ENCODE data around the gene PCOLCE2. TPM values are rescaled to one million over a fixed set of nuclear protein-coding genes. Genes with fewer than 3 reads are reported as not detected.

The PCOLCE2 gene
- total RNA-seq, 1 donor from 2014 or later, result 23.3 TPM

DNA sequence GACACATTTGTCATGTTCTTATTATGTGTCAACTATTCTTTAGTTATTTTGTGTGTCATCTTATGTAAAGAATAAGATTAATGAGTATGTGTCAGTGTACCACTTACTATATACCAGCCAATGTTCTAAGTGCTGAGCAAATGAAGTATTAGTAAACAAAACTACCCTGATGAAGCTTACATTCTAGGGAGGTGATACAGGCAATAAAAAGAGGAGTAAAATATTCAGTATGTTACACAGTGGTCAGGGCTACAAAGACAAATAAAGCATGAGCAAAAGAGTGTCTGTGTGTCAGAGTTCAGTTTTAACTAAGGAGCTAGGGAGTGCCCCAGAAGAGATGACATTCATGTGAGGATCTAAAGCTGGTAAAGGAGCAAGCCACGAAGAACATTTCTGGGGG, 86.0 kb downstream of the PCOLCE2 start:
- no peak overlapping the region for H3K4me3 ChIP-seq
- no peak for TF ChIP-seq CTCF (IDR thresholded peaks at IDR 0.05)
- ATAC-seq, result no peak
- H3K36me3 ChIP-seq, result peaks cover 5% of the 10 kb centered on the region
- no peaks in the 10 kb centered on the region for H3K9me3 ChIP-seq
- H3K4me1 ChIP-seq, result no peaks in the 10 kb centered on the region
- no peak overlapping the region for H3K27ac ChIP-seq
- no peak for DNase-seq
- H3K27me3 ChIP-seq, result no peaks in the 10 kb centered on the region
- intact Hi-C loops (cut with DNase I), result no loop called here

DNA sequence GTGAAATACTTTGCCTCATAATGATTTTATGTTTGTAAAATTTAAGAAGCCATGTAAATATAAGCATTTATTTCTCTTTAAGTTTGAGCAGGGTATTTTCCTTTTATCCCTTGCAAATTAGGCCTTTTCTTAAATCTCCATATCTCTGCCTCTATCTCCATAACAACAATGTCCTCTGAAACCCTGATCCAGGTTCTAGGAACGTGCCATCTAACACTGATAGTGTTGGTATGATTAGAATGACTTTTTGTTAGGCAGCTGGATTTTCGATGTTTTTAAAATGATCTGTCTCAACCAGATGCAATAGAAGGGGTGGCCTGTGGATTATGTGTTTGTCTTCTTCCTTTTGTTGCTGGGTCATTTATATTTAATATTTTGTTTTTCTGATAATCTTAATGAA, 87.1 kb downstream of the PCOLCE2 start:
- peaks cover 5% of the 10 kb centered on the region for H3K36me3 ChIP-seq
- no peaks in the 10 kb centered on the region for H3K4me1 ChIP-seq
- intact Hi-C loops (cut with DNase I), result no loop called here
- no peaks in the 10 kb centered on the region for H3K27me3 ChIP-seq
- DNase-seq, result no peak
- no peak overlapping the region for H3K27ac ChIP-seq
- H3K4me3 ChIP-seq, result no peak overlapping the region
- no peak for TF ChIP-seq CTCF (IDR thresholded peaks at IDR 0.05)
- H3K9me3 ChIP-seq, result no peaks in the 10 kb centered on the region
- ATAC-seq, result no peak

- ATAC-seq, result no peak
- Histone ChIP-seq H3K36me3 (no peaks in the 10 kb centered on the region), H3K27ac (no peak overlapping the region)
Observed at GRCh38 chr3:142796823-142797222, 92.1 kb downstream of the PCOLCE2 start.

DNA sequence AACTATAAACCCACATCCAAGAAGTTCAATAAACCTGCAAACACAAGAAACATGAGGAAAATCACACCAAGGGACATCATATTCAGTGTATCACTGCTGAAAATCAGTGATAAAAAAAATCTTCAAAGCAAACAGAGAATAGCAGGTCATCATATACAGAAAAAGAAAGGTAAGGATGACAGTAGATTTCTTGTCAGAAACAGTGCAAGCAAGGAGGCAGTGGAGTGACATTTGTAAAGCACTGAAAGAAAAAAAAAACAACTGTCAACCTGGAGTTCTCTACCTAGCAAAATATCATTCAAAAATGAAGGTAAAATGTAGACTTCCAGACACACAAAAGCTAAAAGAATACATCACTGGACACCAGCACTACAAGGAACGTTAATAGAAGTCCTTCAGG, 93.6 kb downstream of the PCOLCE2 start:
- Histone ChIP-seq H3K4me3 (no peak overlapping the region), H3K27ac (no peak overlapping the region), H3K9me3 (no peaks in the 10 kb centered on the region), H3K36me3 (no peaks in the 10 kb centered on the region), H3K27me3 (no peaks in the 10 kb centered on the region), H3K4me1 (no peaks in the 10 kb centered on the region)
- ATAC-seq (no peak), DNase-seq (no peak)
- intact Hi-C loops (cut with DNase I), result no loop called here
- no peak for TF ChIP-seq CTCF (IDR thresholded peaks at IDR 0.05)

More at GRCh38 chr3:142796823-142797222, 92.1 kb downstream of the PCOLCE2 start:
- intact Hi-C loops (cut with DNase I), result no loop called here
- TF ChIP-seq CTCF (IDR thresholded peaks at IDR 0.05), result no peak
- no peaks in the 10 kb centered on the region for H3K27me3 ChIP-seq
- no peak for DNase-seq
- no peaks in the 10 kb centered on the region for H3K4me1 ChIP-seq
- no peak overlapping the region for H3K4me3 ChIP-seq
- H3K9me3 ChIP-seq, result no peaks in the 10 kb centered on the region

- H3K4me1 ChIP-seq, result no peaks in the 10 kb centered on the region
- intact Hi-C loops (cut with DNase I), result no loop called here
- no peak overlapping the region for H3K4me3 ChIP-seq
- no peaks in the 10 kb centered on the region for H3K9me3 ChIP-seq
- ATAC-seq, result no peak
- H3K27ac ChIP-seq, result no peak overlapping the region
- TF ChIP-seq CTCF (IDR thresholded peaks at IDR 0.05), result no peak
- H3K36me3 ChIP-seq, result no peaks in the 10 kb centered on the region
- no peak for DNase-seq
- H3K27me3 ChIP-seq, result no peaks in the 10 kb centered on the region
Observed at GRCh38 chr3:142794508-142794907, 94.4 kb downstream of the PCOLCE2 start.

- H3K9me3 ChIP-seq, result no peaks in the 10 kb centered on the region
- no peak overlapping the region for H3K4me3 ChIP-seq
- ATAC-seq, result no peak
- H3K36me3 ChIP-seq, result no peaks in the 10 kb centered on the region
- no peak for TF ChIP-seq CTCF (IDR thresholded peaks at IDR 0.05)
- intact Hi-C loops (cut with DNase I), result no loop called here
- H3K4me1 ChIP-seq, result no peaks in the 10 kb centered on the region
- H3K27me3 ChIP-seq, result no peaks in the 10 kb centered on the region
- DNase-seq, result no peak
- no peak overlapping the region for H3K27ac ChIP-seq
Observed at GRCh38 chr3:142787719-142788118, 101.2 kb downstream of the PCOLCE2 start.
